Mesendoderm (in vitro differentiated cells): Measurements from ENCODE around the gene TBC1D14.

ENCODE experiments used
- DNase-seq: peaks from one replicate; pipeline ENCODE4 v3.0.0; 2013
- H2AK5ac ChIP-seq: 2 replicates; pipeline ENCODE4 v1.6.1; 2013; ENCODE audit warnings: low read length, inconsistent platforms
- H2BK120ac ChIP-seq: 2 replicates; pipeline ENCODE4 v1.6.1; 2013; ENCODE audit warnings: low read depth, mild to moderate bottlenecking, low read length, moderate library complexity, mixed read lengths
- H2BK15ac ChIP-seq: replicated peaks from 2 replicates; pipeline ENCODE4 v1.6.1; 2013; ENCODE audit warnings: low read depth, mild to moderate bottlenecking, moderate library complexity
- H2BK5ac ChIP-seq: 2 replicates; pipeline ENCODE4 v1.6.1; 2013; ENCODE audit warnings: low read length, inconsistent platforms
- H3K18ac ChIP-seq: 2 replicates; pipeline ENCODE4 v1.6.1; 2013; ENCODE audit warnings: mild to moderate bottlenecking, low read length, mixed read lengths
- H3K23ac ChIP-seq: one replicate; pipeline ENCODE4 v1.6.1; 2013; ENCODE audit warnings: low read length
- H3K27ac ChIP-seq: 2 replicates; pipeline ENCODE4 v1.5.1; 2013; ENCODE audit warnings: low read depth, mild to moderate bottlenecking, inconsistent platforms, low read length, moderate library complexity
- H3K27me3 ChIP-seq: 2 replicates; pipeline ENCODE4 v1.6.1; 2013; ENCODE audit warnings: low read length, control low read depth, mild to moderate bottlenecking, inconsistent platforms; ENCODE audit not compliant: insufficient read depth, poor library complexity
- H3K36me3 ChIP-seq: 2 replicates; pipeline ENCODE4 v1.6.1; 2013; ENCODE audit warnings: low read length, inconsistent platforms; ENCODE audit not compliant: control insufficient read depth, insufficient read depth
- H3K4ac ChIP-seq: one replicate; pipeline ENCODE4 v1.6.1; 2013; ENCODE audit warnings: low read depth, mild to moderate bottlenecking, low read length, moderate library complexity
- H3K4me1 ChIP-seq: 2 replicates; pipeline ENCODE4 v1.6.1; 2013; ENCODE audit warnings: low read depth, low read length, inconsistent platforms; ENCODE audit not compliant: control insufficient read depth
- H3K4me2 ChIP-seq: 2 replicates; pipeline ENCODE4 v1.6.1; 2013; ENCODE audit warnings: low read length
- H3K4me3 ChIP-seq: 2 replicates; pipeline ENCODE4 v1.5.1; 2013; ENCODE audit warnings: mild to moderate bottlenecking, low read length
- H3K56ac ChIP-seq: one replicate; pipeline ENCODE4 v1.6.1; 2013; ENCODE audit warnings: low read length
- H3K79me1 ChIP-seq: 2 replicates; pipeline ENCODE4 v1.6.1; 2013; ENCODE audit warnings: low read length, inconsistent platforms
- H3K79me2 ChIP-seq: 2 replicates; pipeline ENCODE4 v1.6.1; 2013; ENCODE audit warnings: mild to moderate bottlenecking, low read length; ENCODE audit not compliant: control insufficient read depth, insufficient read depth
- H3K9ac ChIP-seq: 2 replicates; pipeline ENCODE4 v1.6.1; 2013; ENCODE audit warnings: low read length, inconsistent platforms
- H4K5ac ChIP-seq: one replicate; pipeline ENCODE4 v1.6.1; 2013; ENCODE audit warnings: low read length
- H4K8ac ChIP-seq: one replicate; pipeline ENCODE4 v1.6.1; 2013; ENCODE audit warnings: low read depth, mild to moderate bottlenecking, control low read depth, low read length, moderate library complexity
- WGBS: extraction: QIAGEN DNeasy Blood & Tissue Kit; methylation state at CpG from one replicate; pipeline ENCODE4 v1.1.7; 2013; ENCODE audit warnings: low lambda C conversion rate, missing lambda C conversion rate; ENCODE audit not compliant: insufficient coverage; ENCODE audit errors: extremely low coverage; 5-methylcytosine and 5-hydroxymethylcytosine counted together

The TBC1D14 gene

DNA sequence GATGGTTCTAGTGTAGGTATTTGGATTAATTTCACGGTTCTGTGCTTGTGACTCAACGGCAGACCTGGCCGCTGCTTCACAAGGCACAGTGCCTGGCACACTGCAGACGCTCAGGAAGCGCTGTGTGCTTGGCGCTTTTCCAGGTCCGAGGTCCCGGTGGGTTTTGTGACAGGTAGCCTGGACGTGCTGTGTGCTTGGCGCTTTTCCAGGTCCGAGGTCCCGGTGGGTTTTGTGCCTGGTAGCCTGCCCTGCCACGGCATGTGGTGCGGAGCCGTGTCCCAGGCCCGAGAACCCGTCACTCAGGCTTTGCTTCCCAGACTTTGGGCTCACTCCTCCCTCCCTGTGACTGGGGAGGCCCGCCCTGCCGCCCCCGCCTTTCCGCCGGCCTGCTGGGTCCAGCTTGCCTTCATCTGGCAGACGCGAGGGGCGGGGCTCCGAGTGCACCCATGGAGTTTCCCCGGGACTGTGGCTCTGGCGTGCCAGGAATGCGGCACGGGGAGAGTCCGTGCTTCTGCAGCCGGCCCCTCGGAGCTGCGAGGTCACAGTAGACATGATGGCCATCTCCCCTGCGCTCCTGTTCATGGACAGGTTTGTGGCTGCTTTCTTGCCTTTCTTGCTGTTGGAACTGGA lies 44.2 kb downstream of the TBC1D14 start:
- H2BK15ac ChIP-seq: no peak overlapping the region
- peaks cover 1% of the 10 kb centered on the region for H3K79me1 ChIP-seq
- H3K4ac ChIP-seq: no peak overlapping the region
- H2BK120ac ChIP-seq: no peak overlapping the region
- H4K8ac ChIP-seq: no peak overlapping the region
- peak overlapping the region; percentile 91 for H3K23ac ChIP-seq
- peaks cover 6% of the 10 kb centered on the region for H3K4me1 ChIP-seq
- H4K5ac ChIP-seq: no peak overlapping the region
- H3K27ac ChIP-seq: no peak overlapping the region
- no peak overlapping the region for H3K4me2 ChIP-seq
- no CpG with 5 or more reads among the region's 35 CpGs for WGBS
- H2BK5ac ChIP-seq: no peak overlapping the region
- no peaks in the 10 kb centered on the region for H3K79me2 ChIP-seq
- H3K9ac ChIP-seq: peak overlapping the region; percentile 31
- H3K27me3 ChIP-seq: no peaks in the 10 kb centered on the region
- no peaks in the 10 kb centered on the region for H3K36me3 ChIP-seq
- peak overlapping the region; percentile 30 for H2AK5ac ChIP-seq
- no peak overlapping the region for H3K4me3 ChIP-seq
- H3K56ac ChIP-seq: peak overlapping the region; percentile 62
- H3K18ac ChIP-seq: no peak overlapping the region
- peak; percentile 92 for DNase-seq

DNA sequence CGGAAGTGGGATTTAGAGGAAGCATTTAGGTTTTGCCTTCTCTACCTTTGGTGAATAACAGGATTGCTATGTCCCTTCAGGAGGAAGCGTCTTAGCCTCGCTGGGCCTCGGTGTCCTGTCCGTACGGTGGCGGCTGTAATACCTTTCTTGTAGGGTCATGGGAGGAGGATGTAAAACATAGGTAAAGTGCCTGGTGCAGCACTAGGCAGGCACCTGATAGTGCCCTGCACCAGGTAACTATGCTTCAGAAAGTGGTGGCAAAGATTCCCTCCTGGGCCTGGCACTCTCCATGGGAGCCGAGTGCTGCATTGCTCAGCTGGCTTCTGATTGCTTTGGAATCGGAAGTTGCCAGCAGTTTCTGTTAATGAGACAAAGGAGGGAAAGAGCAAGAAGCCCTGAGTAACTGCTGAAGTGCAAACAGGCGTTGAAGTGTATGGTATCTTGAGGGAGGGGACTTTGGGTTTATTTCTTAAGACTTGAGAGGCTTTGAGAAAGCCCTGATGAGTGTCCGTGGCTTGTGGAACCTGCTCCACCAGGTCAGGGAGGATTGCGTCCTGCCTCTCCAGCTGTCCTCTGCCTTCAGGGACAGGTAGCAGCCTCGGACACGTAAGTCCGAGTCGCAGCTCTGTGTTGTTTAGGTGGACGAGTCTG lies 45.8 kb downstream of the TBC1D14 start:
- Histone ChIP-seq H3K9ac (no peak overlapping the region), H3K56ac (no peak overlapping the region), H3K79me1 (peaks cover 1% of the 10 kb centered on the region), H2BK5ac (no peak overlapping the region), H3K4ac (no peak overlapping the region), H3K27me3 (no peaks in the 10 kb centered on the region), H2AK5ac (no peak overlapping the region), H3K4me2 (no peak overlapping the region), H3K18ac (no peak overlapping the region), H4K5ac (no peak overlapping the region), H2BK15ac (no peak overlapping the region), H3K4me3 (no peak overlapping the region), H3K79me2 (no peaks in the 10 kb centered on the region), H3K27ac (no peak overlapping the region), H2BK120ac (no peak overlapping the region), H3K36me3 (no peaks in the 10 kb centered on the region), H3K23ac (no peak overlapping the region), H4K8ac (no peak overlapping the region), H3K4me1 (peaks cover 6% of the 10 kb centered on the region)
- DNase-seq: no peak
- no CpG with 5 or more reads among the region's 17 CpGs for WGBS

DNA sequence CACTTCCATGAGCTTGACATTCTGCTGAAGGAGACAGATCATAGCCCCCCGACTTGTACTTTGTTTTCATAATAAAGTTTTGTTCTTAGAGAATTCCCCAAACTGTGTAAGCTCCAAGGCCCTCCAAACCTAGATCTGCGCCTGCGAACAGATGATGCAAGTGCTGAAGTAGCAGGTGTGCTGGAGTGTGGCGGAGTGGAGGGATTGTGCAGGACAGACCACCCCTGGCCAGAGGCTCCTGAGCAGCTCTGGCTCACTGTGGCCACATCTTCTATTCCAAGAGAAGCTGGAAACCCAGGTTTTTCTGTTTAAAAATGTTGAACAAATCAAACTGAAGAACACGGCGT lies 46.4 kb downstream of the TBC1D14 start:
- peaks cover 6% of the 10 kb centered on the region for H3K4me1 ChIP-seq
- WGBS: no CpG with 5 or more reads among the region's 6 CpGs
- no peak overlapping the region for H3K18ac ChIP-seq
- no peak overlapping the region for H3K4me3 ChIP-seq
- H3K56ac ChIP-seq: no peak overlapping the region
- no peaks in the 10 kb centered on the region for H3K27me3 ChIP-seq
- H3K23ac ChIP-seq: no peak overlapping the region
- DNase-seq: no peak
- H2BK120ac ChIP-seq: no peak overlapping the region
- no peak overlapping the region for H2BK5ac ChIP-seq
- no peak overlapping the region for H3K9ac ChIP-seq
- no peak overlapping the region for H4K8ac ChIP-seq
- H3K36me3 ChIP-seq: no peaks in the 10 kb centered on the region
- no peak overlapping the region for H4K5ac ChIP-seq
- H2BK15ac ChIP-seq: no peak overlapping the region
- H3K79me2 ChIP-seq: no peaks in the 10 kb centered on the region
- no peak overlapping the region for H3K27ac ChIP-seq
- peaks cover 1% of the 10 kb centered on the region for H3K79me1 ChIP-seq
- H2AK5ac ChIP-seq: no peak overlapping the region
- H3K4ac ChIP-seq: no peak overlapping the region
- H3K4me2 ChIP-seq: no peak overlapping the region

DNA sequence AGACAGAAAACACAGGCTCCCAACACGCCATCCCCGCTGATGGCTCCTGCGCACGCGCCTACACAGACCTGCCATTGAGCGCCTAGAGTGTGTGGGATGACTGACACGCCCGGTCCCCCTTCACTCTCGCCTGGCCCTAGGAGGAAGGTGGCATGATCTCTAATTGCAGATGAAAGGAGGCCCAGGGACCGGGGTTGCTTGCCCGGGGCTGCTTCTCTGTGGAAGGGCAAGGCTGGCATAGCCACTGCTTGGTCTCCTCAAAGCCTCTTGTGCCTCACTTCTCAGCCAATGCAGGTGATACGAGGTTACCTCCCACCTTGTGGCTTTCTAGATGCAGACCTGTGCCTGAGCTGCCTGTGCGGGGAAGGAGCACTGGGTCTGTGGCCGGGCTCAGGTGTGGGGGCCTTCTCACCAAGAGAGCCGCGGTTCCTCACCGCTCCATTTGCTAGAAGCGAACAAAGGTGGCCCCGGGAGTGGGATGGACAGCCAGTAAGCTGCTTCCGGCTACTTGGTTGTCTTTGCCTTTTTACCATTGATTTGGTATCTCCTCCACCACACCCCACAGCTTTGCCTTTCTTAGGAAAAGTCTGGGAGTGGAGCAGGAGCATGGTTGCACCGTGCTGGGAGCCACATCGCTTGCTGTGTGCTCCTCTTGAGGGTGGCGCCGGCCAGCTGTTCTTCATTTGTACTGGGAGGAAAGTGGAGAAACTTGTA lies 47.0 kb downstream of the TBC1D14 start:
- H4K5ac ChIP-seq: no peak overlapping the region
- no peak overlapping the region for H3K27ac ChIP-seq
- H3K79me1 ChIP-seq: peaks cover 1% of the 10 kb centered on the region
- no peaks in the 10 kb centered on the region for H3K27me3 ChIP-seq
- H3K18ac ChIP-seq: no peak overlapping the region
- no peak overlapping the region for H3K4me2 ChIP-seq
- no CpG with 5 or more reads among the region's 24 CpGs for WGBS
- no peak overlapping the region for H3K9ac ChIP-seq
- H2BK15ac ChIP-seq: no peak overlapping the region
- peaks cover 6% of the 10 kb centered on the region for H3K4me1 ChIP-seq
- H2BK5ac ChIP-seq: no peak overlapping the region
- H4K8ac ChIP-seq: no peak overlapping the region
- no peak overlapping the region for H2BK120ac ChIP-seq
- H3K79me2 ChIP-seq: no peaks in the 10 kb centered on the region
- H3K4ac ChIP-seq: no peak overlapping the region
- no peak for DNase-seq
- no peak overlapping the region for H3K4me3 ChIP-seq
- H2AK5ac ChIP-seq: no peak overlapping the region
- no peak overlapping the region for H3K23ac ChIP-seq
- no peak overlapping the region for H3K56ac ChIP-seq
- no peaks in the 10 kb centered on the region for H3K36me3 ChIP-seq

DNA sequence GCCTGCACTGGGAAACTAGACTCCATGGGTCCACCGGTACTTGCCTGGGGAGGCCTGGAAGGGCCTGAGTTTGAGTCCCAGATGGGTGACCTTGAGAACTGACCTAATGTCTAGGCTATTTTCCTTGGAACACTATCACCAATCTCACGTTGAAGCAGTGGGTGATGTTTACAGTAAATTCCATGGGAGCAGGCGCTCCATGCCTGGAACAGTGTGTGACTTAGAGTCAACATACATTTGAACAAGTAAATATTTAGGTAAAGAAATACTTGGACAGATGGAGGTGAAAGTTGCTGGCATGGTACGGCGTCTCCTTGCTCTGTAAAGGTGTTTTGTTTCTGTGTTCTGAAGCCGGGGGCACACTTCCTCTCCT lies 47.5 kb downstream of the TBC1D14 start:
- Histone ChIP-seq H3K4me1 (peaks cover 4% of the 10 kb centered on the region), H4K5ac (no peak overlapping the region), H3K27ac (no peak overlapping the region), H3K18ac (no peak overlapping the region), H3K27me3 (no peaks in the 10 kb centered on the region), H2AK5ac (no peak overlapping the region), H3K4me2 (no peak overlapping the region), H3K56ac (no peak overlapping the region), H2BK5ac (no peak overlapping the region), H2BK15ac (no peak overlapping the region), H3K4me3 (no peak overlapping the region), H2BK120ac (no peak overlapping the region), H3K23ac (no peak overlapping the region), H3K79me1 (peaks cover 1% of the 10 kb centered on the region), H4K8ac (no peak overlapping the region), H3K79me2 (no peaks in the 10 kb centered on the region), H3K4ac (no peak overlapping the region), H3K9ac (no peak overlapping the region), H3K36me3 (no peaks in the 10 kb centered on the region)
- WGBS: no CpG with 5 or more reads among the region's 6 CpGs
- no peak for DNase-seq
